CD4-positive, alpha-beta T cell treated with Interferon gamma for 1 hour (primary cell): ENCODE data around the gene C22orf31.

ENCODE experiments used
- DNase-seq: peaks from one replicate; pipeline ENCODE4 v3.0.0-alpha.2; 2020

C22orf31 gene

DNA sequence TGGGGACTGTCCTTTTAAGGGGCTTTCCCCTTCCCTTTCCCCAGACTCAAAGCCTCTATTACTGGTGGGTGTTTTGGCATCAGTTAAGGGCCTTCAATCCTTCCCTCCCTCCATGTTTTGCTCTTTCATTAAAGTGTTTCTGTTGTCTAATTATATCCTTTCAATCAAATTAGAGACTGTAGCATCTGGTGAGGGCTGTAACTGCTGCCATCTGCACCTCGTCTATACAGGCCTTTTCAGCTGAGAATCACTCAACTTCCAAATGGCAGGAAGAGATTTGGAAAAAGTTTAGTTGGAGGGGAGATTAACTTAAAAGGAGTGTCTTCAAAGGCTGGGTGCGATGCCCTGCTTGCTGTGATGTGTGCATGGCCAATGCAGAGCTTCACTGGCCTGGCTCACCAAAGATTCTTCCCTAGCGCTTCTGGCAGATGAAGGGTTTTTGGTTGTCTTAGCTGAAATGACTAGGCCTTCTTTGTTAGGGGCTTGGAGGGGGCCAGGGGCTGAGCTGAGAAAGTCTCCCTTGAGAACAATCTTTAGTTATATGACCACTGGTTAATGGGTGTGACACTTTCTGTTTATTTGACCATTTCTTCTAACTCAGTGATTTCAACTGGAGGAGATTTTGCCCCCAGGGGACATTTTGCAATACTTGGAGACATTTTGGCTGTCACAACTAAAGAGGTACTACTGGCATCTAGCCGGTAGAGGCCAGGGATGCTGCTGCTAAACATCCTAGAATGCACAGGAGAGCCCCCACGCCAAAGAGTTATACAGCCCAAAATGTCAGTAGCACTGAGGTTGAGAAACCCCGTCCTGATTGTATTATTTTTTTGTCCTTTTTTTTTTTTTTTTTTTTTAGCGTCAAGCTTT is 18.7 kb upstream of the C22orf31 start:
- no peak for DNase-seq

DNA sequence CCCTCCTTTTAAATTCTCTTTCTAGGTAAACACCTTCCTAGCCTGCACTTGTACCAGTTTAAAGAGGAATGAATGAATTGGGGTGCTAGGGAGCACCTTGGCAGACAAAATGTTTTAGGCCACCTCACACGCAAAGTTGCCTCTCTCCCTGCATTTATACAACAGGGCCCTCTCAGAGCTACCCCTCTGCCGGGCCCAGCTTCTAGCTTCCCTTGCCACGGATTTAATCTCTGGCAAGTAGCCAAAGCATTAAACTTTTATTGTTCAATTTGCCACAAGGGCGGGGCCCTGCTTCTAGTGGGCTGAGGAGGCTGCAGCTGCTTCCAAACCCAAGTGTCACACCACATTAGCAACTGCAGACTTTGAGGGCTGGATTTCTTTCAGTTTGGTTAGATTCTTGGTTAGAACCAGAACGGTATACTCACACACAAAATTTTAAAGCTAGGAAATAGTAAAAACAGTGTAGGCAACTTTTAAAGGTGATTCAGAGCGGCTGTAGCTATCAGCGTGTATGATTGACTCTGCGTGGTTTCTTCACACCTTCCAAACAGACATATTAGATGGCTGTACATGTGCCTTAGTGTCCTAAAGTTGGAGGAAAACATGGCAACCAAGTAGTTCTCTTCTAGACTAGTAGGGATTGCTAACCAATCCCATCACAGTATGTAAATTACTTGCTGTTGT is 17.7 kb upstream of the C22orf31 start:
- DNase-seq = no peak

DNA sequence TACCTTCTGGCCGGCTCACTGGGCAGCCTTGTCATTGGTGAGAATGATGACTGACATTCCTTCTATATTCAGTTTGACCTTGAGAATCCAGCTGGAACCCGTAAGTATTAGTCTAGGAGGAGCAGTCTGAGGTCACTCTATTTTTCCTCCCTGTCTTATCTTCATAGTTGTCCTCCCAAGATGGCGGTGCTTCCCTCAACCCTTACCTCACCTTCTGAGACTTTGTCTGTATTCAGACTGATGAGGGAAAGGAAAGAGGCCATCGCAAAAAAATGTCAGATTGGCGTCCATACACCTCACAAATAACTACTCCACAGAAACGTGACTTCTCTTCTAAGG is 17.2 kb upstream of the C22orf31 start:
- DNase-seq = no peak

DNA sequence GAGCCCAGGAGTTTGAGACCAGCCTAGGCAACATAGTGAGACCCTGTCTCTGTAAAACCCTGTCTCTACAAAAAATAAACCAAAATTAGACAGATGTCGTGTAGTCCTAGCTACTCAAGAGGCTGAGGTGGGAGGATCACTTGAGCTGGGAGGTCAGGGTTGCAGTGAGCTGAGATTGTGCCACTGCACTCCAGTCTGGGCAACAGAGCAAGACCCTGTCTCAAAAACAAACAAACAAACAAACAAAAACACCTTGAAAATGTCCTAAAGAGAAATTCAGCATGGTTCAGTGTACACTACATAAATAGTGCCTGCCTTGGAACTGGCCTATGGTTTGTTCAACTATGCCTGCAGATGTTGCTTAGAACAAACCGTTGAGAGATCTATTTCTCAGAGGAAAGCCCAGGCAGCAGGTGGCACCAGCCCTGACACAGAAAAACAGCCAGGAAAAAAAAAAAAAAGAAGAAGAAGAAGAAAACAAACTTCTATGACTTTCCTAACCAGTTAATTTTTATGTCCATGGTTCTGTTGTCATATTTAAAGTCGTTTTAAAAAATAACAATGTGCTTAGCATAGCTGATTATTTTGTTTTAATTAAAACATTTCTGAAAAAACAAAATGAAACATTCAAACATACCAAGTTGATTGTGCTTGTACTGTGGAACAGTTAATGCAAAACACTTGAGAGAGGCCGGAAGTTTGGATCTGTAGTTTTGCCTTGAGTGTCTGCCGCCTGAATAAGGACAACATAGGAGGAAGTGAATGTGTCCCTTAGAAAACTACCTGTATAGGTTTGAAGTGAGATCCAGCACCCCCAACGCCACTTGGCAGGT is 16.6 kb upstream of the C22orf31 start:
- no peak for DNase-seq

DNA sequence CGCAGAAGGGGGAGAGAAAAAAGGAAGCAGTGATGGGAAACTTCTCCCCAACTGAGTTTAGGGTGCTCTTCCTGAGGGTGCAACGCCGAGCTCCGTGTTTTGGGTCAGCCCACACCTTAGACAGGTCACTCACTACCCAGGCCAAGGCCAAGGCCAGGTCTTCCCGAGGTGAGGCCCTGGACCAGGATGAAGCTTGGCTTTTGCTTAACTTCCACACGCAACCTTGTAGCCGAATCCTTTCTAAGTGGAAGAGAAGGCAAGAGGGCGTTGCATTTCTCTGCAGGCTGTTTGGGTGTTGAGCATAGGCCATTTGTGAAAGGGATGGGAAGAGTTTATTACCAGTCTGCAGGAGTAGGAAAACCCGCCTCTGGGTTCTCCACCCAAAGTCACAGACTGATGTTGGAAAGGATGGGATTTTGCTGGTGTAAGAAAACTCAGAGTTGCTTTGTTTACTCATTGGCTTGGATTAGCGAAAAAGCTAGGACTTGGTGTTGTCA is 12.7 kb upstream of the C22orf31 start:
- DNase-seq = no peak

DNA sequence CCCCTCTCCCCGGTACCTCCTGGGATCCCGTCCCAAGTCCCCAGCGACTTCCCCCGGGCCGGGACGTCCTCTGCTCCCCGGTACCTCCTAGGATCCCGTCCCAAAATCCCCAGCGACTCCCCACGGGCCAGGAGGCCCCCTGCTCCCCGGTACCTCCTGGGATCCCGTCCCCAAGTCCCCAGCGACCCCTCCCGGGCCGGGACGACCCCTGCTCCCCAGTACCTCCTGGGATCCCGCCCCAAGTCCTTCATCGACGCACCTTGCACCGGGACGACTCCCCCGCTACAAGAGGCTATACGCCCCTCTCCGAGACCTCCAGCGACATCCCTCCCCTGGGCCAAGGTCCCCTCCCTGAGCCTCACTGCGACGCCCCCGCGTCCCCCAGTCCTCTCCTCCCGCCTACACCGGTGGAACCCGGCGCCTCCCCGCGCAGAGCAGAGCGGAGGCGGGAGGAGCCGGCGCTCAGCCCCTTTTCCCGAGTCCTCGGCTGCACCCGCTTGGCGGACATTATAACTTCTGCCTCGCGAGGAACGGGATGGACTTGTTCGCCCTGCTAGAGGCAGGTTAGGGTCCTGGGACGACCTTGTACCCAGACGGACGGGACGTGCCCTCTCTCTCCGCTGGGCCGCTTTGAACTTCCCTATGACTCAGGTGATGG is 12.1 kb upstream of the C22orf31 start:
- peak; percentile 9 for DNase-seq

DNA sequence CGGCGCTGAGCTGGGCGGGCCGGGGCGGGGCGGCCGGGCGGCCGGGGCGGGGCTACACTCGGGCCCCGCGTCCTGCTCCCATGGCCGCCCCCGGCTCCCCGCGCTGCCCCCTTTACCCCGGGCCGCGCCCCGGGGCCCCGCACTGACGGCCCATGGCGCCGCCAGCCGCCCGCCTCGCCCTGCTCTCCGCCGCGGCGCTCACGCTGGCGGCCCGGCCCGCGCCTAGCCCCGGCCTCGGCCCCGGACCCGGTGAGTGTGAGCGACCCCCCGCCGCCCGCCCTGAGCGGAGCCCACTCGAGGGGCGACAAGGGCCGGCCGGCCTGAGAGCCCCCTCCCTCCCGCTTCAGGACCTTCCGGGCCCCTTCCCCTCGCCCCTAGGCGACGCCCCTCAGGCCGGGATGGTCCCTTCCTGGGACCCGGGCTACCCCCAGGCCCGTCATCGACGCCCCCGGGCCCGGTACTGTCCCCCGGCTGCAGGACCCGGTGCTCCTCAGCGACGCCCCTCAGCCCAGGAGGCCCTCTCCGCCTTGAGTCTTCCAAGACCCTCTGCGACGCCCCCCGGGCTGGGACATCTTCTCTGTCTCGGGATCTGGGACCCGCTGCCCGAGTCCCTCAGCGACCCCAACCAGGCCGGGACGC is 11.5 kb upstream of the C22orf31 start, which contains the start of gene KREMEN1:
Gene KREMEN1 (plus strand): TSS at position 57 of the 639 bp plus-strand sequence. CDS start 96 bp downstream, at position 153.
- DNase-seq = no peak

DNA sequence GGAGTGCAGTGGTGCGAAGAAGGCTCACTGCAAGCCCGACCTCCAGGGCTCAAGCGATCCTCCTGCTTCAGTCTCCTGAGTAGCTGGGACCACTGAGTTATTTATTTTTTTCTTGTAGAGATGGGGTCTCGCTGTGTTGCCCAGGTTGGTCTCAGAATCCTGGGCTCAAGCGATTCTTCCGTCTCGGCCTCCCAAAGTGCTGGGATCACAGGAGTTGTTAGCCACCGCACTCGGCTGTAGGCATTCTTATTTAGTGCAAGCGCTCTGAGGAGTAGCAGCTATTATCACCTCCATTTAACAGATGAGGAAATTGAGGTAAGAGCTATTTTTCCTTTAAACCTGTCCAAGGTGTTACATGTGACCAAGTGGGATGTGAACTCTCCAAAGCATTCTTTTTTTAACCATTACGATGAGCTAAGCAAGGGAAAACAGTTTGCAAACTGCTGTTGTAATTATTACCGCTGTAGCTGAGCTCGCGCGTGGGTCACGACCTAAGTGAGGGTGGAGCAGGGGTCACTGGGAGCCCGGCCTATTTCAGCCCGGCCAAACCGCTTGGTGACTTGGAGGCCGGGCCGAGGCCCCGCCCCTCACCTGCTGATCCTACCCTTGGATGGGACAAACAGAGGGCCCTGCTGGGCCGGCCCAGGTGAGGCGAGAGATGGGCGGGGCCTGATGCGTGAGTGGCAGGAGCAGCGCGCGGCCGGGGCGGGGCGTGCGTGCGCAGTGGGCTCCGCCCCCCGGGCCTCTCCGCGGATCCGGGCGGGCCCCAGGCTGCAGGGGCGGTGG is 10.8 kb upstream of the C22orf31 start:
- DNase-seq = peak; percentile 84

DNA sequence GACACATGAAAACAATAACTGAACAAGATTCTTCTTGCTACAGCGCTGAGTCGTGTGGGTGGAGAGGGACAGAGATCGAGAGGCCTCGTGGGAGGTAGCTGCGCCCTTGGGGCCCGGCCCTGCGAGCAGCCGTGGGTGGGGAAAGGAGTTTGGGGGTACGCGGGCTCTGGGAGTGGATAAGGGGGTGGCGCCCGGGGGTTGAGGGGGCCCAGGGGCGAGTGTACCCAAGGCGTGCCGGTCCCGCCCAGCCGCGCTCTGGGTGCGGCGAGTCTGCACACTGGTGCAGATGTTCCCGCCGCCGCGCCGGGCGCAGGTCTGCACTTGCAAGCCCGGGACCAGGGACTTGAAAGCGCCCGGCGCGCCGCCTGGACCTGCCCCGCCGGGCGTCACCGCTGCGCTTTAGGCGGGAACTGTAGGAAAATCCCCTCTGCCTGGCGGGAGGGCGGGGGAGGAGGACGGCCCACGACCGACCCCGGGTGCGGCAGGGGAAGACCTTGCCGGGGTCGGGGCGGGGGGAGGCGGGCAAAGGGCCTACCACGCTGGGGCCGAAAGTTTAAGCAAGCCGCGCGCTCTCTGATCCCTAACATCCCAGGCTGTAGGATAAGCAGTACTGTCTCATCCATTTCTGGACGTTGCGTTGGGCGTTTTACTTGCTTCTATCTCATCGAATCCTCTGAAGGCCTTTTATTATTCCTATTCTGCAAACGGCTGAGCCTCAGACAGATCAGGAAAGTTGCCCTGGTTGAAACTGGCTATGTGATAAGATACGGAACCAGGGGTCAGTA is 9.8 kb upstream of the C22orf31 start:
- no peak for DNase-seq

DNA sequence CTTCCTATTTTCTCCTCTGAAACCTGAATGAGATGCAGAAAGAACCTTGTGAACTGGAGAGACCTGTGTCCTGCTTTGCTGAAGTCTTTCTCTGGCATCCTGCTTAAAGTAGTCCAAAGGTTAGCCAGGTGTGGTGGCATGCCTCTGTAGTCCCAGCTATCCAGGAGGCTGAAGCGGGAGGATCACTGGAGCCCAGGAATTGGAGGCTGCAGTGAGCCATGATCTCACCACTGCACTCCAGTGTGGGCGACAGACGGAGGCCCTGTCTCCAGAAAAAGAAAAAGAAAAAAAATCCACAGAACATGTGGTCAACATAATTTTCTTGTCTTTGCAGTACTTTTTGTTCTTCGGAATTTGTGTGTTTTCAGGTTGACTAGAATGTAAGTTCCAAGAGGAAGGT is 8.9 kb upstream of the C22orf31 start:
- no peak for DNase-seq

DNA sequence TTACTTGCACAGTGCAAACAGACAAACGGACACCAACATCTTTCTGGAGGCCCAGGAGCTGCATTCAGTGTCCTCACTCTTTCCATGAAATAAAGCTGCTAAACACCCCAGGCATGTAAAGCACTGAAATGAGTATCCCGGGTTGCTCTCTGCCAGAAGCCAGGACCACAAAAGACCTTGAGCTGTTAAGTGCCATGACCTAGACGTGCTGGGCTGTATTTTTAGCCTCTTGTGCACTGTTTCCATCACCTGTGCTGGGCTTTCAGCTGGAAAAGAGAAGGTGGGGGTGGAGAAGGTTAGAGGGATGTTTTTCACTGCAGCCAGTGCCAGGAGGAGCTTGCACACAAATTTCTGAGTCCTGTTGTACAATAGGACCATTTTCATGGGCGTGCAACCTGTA is 7.8 kb upstream of the C22orf31 start:
- no peak for DNase-seq

DNA sequence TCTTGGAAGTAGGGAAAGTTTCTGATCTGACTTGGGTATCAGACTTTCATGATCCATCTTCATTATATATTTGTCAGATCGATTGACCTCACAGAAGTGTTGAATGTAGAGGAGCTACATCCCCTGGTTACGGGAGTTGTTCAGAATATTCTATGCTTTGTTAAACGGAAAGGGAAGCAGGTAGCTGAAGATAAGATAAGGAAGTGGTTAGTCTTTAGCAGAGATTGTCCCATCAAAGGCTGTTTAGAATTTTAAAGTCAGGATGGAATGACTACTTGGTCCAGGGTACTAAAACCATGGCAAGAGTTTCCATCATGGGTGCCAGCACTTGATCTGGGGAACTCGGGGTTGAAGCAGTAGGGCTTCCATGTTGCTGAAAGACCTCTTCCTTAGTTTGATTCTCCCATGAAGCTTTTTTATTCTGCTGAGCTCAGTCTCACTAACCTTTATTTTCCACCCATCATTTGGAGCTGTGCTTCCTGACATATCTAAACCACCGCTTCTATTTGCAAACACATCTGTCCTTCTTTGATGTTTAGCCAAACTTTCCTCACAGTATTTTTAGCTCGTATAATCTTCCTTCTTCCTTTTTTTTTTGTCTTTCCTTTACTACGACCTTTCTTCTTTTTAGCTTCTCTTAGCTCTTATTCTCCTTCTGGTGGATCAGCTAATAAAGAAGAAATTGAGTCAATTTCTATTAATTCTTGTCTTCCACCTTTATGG is 4.0 kb upstream of the C22orf31 start:
- no peak for DNase-seq

DNA sequence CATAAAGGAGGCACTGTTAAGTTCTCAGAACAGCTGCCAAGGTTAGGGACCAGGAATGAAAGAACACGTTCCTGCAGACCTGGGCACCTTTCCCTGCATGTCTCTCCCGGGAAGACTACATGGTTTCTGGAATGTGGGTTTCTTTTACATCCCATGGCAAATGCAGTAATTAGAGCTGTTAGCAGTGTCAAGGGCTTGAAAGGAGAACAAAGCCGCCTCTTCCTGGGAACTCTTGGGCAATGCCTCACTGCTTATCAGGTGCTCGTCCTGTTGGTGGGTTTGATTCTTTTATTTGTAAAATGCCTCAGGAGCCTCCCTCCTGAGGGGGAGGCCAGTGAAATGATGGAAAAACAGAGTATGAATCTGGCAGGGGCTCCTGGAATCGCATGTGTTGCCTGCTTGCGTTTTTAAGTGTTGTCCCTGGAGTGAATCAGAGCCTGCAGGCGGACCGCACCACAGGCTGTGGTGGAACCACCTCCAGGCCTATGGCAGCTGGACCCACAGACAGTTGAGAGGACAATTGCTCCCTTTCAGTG is 723 bp upstream of the C22orf31 start:
- DNase-seq = no peak

DNA sequence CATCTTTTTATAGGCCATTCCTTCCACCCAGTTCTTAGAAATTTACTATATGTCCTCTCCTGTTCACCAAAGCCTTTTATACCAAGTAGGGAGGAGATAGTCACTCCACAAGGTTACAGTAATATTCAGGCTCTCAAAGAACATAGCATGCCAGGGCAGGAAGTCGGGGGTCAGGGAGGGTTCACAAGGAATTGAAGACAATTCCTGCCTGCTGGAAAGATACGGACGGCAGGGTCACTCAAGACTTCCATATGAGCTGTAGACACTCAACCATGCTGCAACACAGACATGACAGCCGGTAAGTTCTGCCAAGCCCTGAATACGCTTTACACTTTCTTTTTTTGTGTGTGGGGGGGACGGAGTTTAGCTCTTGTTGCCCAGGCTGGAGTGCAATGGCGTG is 700 bp downstream of the C22orf31 start:
- DNase-seq = no peak

DNA sequence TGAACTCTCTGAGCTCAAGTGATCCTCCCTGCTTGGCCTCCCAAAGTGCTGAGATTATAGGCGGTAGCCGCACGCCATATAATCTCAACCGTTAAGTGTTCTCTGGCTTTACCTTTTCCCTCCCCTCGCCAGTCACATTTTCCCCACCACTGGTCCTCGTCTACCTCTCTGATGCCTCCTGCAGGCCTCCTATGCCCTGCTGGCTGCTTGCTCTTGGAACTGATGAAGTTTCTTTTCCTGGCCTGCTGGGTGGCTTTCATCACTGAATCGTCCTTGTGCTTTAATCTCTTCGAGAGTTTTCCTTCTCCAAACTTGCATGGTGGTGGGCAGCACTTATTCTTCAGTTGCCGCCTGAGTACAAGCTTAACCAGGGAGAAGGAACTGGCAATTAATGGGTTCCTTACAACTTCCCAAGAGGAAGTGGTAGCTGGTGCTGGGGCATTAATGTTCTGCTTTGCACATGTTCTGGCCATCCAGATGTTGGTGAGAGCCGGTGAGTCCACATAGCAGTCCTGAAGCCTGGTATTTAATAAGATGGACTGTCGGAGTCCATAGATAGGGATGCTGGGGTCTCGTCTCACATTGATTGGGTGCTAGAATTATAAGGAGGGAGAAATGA is 1.3 kb downstream of the C22orf31 start:
- DNase-seq = no peak

DNA sequence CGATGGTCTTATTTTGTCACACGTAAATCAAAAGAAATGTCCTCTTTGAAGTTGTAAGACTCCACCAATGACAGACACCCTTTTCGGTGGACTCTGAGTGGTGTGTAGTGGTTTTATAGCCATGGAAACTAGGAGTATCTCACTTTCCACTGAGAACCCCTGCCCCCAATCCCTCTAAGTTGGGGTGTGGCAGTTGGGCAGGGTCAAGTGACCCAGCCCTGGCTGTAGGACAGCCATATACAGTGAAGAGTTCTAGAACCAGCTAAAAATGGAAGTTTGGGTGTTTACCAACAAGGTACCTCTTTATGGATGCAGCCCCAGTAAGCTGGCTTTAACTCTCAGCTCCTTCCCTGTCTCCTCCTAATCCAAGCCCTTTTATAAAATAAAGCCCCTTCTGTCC is 5.2 kb downstream of the C22orf31 start:
- no peak for DNase-seq

DNA sequence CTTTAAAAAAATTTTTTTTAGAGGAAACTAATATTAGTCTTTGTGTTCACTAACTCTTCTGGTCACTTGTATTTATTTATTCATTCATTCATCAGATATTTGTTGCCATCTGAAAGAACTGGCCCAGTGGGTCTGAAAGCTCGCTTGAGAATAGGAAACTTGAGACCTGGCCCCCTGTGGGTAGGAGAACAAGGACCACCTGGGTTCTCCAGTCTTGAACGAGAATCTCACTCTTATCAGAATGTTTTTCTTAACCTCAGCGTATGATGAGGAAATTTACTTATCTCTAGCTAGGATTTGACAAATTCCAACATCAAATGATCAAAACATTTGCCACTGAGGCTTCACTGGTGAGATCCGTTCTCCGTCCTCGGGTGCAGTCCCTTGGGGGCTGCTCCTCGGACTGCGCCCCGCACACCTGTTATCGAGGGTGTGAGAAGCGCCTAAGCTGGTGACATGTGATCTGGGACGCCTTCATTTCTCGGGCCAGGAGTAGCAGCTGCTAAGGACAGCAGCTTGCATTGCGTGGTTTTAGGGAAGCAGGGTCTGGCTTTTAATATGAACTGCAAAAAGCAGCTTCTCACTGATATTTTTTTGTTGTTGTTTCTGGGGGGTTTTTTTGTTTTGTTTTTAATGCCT is 6.3 kb downstream of the C22orf31 start:
- DNase-seq = no peak

DNA sequence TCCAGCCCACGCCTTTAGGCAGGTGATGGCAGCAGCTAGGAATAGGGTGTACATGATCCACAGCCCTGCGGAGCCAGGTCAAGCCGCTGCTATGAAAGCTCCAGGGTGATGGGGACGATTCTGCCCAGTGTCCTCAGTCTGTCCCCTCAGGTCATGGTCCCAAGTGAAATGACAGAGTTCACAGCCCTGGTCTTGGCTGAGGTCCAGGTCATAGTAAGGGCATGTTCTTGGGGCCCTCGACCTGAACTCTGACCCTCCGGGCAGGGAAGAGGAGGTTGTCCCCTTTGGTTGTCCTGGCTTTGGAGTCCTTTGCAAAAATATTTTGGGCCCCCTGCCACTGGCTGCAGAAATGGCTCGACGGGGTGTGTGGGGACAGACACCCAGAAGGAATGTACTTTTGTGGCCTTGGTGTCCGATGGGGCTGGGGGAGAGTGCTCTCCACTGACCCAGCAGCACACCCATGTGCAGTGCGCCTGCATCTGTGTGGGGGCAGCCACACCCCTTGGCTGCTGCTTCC is 7.3 kb downstream of the C22orf31 start:
- no peak for DNase-seq
